Measurements from ENCODE around the gene CLEC18A.

CLEC18A gene

DNA sequence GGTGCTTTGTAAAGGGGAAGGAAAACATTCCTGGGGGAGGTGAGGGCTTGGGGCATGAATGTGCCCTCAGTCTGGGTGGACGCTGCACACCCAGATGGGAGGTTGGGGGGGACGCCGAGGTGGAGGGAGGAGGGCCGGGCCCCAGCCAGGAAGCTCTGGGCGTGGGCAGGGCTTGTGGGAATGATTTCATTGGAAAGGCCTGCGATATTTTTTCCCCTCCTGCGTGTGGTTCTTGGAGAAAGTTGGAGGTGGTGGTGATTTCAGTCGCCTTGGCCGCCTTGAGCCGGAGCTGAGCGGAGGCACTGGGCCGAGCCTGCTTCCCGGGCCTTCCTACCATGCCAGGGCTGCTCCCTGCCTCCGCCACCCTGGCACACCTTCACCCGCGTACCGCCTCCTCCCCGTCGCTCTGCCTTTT, 26.4 kb upstream of the CLEC18A start:
- no peak for ATAC-seq
- DNase-seq = no peak
- H3K4me1 Mint-ChIP-seq = no peaks in the 10 kb centered on the region
- no peaks in the 10 kb centered on the region for H3K9me3 Mint-ChIP-seq
- no peak overlapping the region for H3K4me3 Mint-ChIP-seq
- no peak overlapping the region for H3K27ac Mint-ChIP-seq
- no peaks in the 10 kb centered on the region for H3K27me3 Mint-ChIP-seq

DNA sequence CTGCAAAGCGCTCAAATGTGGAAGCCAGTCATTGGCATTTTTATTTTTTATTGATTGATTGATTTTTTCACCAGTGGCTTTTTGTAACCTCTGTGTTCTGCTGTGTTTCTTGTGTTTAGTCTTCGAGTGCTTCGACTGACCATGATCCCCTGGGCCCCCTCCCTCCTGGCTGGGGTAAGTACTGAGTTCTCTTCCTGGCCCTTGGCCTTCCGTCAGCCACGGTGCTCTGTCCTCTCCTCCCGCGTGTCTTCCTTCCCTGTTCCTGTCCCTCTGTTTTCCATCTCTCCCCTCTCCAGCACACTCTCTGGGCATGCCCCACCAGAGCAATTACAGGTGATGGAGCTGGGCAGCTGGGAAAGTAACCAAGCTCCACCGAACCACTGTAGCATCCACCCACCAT, 25.8 kb upstream of the CLEC18A start:
- peak overlapping the region in 1 of 2 donors; percentile 24 for H3K27ac Mint-ChIP-seq

GRCh38 chr16:69926241-69926640, 24.9 kb upstream of the CLEC18A start:
- Mint-ChIP-seq H3K27ac (peak overlapping the region in 1 of 2 donors; percentile 21), H3K4me1 (no peaks in the 10 kb centered on the region)

More for the DNA sequence above, 25.8 kb upstream of the CLEC18A start:
- H3K9me3 Mint-ChIP-seq = no peaks in the 10 kb centered on the region
- H3K4me3 Mint-ChIP-seq = no peak overlapping the region
- no peak for DNase-seq
- no peaks in the 10 kb centered on the region for H3K27me3 Mint-ChIP-seq
- H3K4me1 Mint-ChIP-seq = no peaks in the 10 kb centered on the region
- no peak for ATAC-seq

DNA sequence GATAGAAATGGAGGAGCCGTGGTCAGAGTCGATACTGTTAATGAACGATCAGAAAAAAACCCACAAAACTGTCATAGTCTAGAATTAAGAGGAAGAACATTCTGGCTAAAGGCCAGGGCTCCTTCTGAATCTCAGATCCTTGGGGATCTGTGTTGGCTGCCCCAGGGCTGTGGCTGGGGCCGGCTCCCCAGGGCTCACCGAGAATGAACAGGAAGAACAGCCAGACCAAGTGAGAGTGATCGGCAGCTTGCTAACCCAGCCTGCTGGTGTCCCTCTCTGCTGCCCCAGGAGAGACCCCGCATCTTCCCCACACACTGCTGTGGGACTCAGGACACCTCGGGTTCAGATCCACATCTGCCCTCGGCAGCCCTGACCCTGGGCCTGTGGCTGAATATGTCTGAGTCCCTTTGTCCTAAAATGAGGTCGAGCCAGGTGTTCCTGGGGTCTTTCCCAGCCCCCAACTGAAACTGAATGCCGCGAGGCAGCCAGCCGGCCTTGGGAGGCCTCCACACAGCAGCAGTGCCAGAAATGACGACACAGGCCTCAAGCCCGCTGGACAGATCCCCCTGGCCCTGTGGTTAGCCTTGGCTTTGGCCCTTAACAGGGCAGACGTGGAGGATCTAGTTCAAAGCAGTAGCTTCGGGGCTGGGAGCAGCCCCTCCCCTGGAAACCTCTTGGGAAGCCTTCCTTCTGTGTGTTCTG, 23.9 kb upstream of the CLEC18A start:
- H3K27me3 Mint-ChIP-seq = no peaks in the 10 kb centered on the region
- H3K4me3 Mint-ChIP-seq = no peak overlapping the region
- DNase-seq = no peak
- no peaks in the 10 kb centered on the region for H3K9me3 Mint-ChIP-seq
- H3K27ac Mint-ChIP-seq = no peak overlapping the region
- ATAC-seq = no peak
- H3K4me1 Mint-ChIP-seq = no peaks in the 10 kb centered on the region

More at GRCh38 chr16:69926241-69926640, 24.9 kb upstream of the CLEC18A start:
- Mint-ChIP-seq H3K4me3 (no peak overlapping the region), H3K27me3 (no peaks in the 10 kb centered on the region), H3K9me3 (no peaks in the 10 kb centered on the region)
- no peak for ATAC-seq
- DNase-seq = no peak

GRCh38 chr16:69928856-69929400, 22.2 kb upstream of the CLEC18A start:
- no peak for ATAC-seq
- H3K4me3 Mint-ChIP-seq = no peak overlapping the region
- H3K9me3 Mint-ChIP-seq = no peaks in the 10 kb centered on the region
- no peaks in the 10 kb centered on the region for H3K27me3 Mint-ChIP-seq
- no peak for DNase-seq
- no peaks in the 10 kb centered on the region for H3K4me1 Mint-ChIP-seq
- peak overlapping the region in 1 of 2 donors; percentile 60 for H3K27ac Mint-ChIP-seq

GRCh38 chr16:69929480-69929879, 21.7 kb upstream of the CLEC18A start:
- Mint-ChIP-seq H3K27ac (no peak overlapping the region), H3K9me3 (no peaks in the 10 kb centered on the region), H3K4me3 (no peak overlapping the region), H3K27me3 (no peaks in the 10 kb centered on the region), H3K4me1 (no peaks in the 10 kb centered on the region)
- DNase-seq (no peak), ATAC-seq (no peak)

- peak; percentile 56 for DNase-seq
Observed at GRCh38 chr16:69930117-69930776, 20.9 kb upstream of the CLEC18A start.

DNA sequence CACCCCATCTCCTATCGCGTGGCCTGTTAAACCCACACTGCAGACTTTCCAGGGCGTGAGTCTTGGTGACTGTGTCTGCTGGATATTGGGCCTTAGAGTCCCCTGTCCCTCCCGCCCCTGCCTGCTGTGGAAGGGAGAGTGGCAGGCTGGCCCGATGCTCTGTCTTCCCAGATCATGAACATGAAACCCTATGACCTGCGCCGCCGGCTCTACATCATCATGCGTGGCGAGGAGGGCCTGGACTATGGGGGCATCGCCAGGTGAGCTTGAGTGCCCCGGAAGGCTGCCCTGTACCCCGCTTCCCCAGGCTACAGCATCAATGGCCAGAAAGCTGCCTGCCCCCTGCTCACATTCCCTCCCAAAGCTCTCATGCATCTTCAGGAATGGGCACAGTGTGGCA, 19.5 kb upstream of the CLEC18A start:
- no peak for DNase-seq
- H3K27me3 Mint-ChIP-seq = no peaks in the 10 kb centered on the region
- H3K9me3 Mint-ChIP-seq = no peaks in the 10 kb centered on the region
- no peak for ATAC-seq
- H3K4me3 Mint-ChIP-seq = no peak overlapping the region
- H3K4me1 Mint-ChIP-seq = no peaks in the 10 kb centered on the region
- H3K27ac Mint-ChIP-seq = no peak overlapping the region

More at GRCh38 chr16:69930117-69930776, 20.9 kb upstream of the CLEC18A start:
- ATAC-seq = peak; percentile 86
- Mint-ChIP-seq H3K27me3 (no peaks in the 10 kb centered on the region), H3K9me3 (no peaks in the 10 kb centered on the region), H3K4me1 (no peaks in the 10 kb centered on the region), H3K4me3 (no peak overlapping the region), H3K27ac (no peak overlapping the region)

- Mint-ChIP-seq H3K4me3 (no peak overlapping the region), H3K9me3 (no peaks in the 10 kb centered on the region), H3K27me3 (no peaks in the 10 kb centered on the region), H3K4me1 (no peaks in the 10 kb centered on the region), H3K27ac (no peak overlapping the region)
- DNase-seq = no peak
- ATAC-seq = no peak
Observed at GRCh38 chr16:69932228-69932627, 18.9 kb upstream of the CLEC18A start.

- H3K9me3 Mint-ChIP-seq = no peaks in the 10 kb centered on the region
- H3K4me3 Mint-ChIP-seq = no peak overlapping the region
- peak overlapping the region in 1 of 2 donors; percentile 52 for H3K27ac Mint-ChIP-seq
- ATAC-seq (no peak), DNase-seq (no peak)
- no peaks in the 10 kb centered on the region for H3K27me3 Mint-ChIP-seq
- H3K4me1 Mint-ChIP-seq = no peaks in the 10 kb centered on the region
Observed at GRCh38 chr16:69932691-69933392, 18.3 kb upstream of the CLEC18A start.

DNA sequence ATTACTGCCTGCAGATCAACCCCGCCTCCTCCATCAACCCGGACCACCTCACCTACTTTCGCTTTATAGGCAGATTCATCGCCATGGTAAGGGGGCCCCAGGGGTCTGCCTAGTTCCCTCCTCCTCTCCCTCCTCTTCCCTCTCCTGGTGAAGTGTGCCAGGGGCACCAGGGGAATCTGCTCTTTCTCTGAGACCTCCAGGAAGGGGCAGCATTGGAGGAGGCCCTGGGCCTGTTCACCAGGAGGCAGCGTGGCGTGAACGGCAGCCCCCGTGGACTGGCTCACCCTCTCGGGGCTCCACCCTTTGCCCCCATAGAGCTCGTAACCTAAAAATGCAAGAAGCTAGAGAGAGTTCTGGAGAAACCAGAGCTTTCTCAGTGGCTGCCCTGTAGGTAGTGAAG, 17.1 kb upstream of the CLEC18A start:
- Mint-ChIP-seq H3K27ac (no peak overlapping the region), H3K27me3 (no peaks in the 10 kb centered on the region), H3K4me3 (no peak overlapping the region), H3K9me3 (no peaks in the 10 kb centered on the region), H3K4me1 (no peaks in the 10 kb centered on the region)
- ATAC-seq (no peak), DNase-seq (no peak)

DNA sequence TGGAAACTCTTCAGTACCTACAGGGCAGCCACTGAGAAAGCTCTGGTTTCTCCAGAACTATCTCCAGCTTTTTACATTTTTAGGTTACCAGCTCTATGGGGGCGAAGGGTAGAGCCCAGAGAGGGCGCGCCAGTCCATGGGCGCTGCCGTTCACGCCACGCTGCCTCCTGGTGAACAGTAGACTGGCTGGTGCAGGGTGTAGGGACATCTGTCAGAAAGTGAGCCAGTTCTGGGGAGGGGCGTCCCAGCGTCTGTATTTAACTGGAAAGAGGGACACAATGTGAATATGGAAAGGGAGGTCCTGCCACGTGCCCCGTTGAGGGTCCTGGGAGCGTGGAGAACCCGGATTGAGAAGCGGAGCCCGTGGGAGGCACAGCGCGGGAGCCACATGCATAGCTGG, 16.4 kb upstream of the CLEC18A start:
- Mint-ChIP-seq H3K4me3 (no peak overlapping the region), H3K27ac (no peak overlapping the region), H3K9me3 (no peaks in the 10 kb centered on the region), H3K4me1 (no peaks in the 10 kb centered on the region), H3K27me3 (no peaks in the 10 kb centered on the region)
- no peak for ATAC-seq
- DNase-seq = no peak

- no peaks in the 10 kb centered on the region for H3K9me3 Mint-ChIP-seq
Observed at GRCh38 chr16:69935278-69935711, 15.8 kb upstream of the CLEC18A start.

GRCh38 chr16:69935740-69936139, 15.4 kb upstream of the CLEC18A start:
- ATAC-seq (no peak), DNase-seq (no peak)
- Mint-ChIP-seq H3K27me3 (no peaks in the 10 kb centered on the region), H3K9me3 (no peaks in the 10 kb centered on the region), H3K27ac (peak overlapping the region in 1 of 2 donors; percentile 75), H3K4me1 (no peaks in the 10 kb centered on the region), H3K4me3 (no peak overlapping the region)

More at GRCh38 chr16:69935278-69935711, 15.8 kb upstream of the CLEC18A start:
- no peak overlapping the region for H3K4me3 Mint-ChIP-seq
- peak overlapping the region in 1 of 2 donors; percentile 9 for H3K27ac Mint-ChIP-seq
- DNase-seq = no peak
- peak; percentile 11 for ATAC-seq
- no peaks in the 10 kb centered on the region for H3K4me1 Mint-ChIP-seq
- no peaks in the 10 kb centered on the region for H3K27me3 Mint-ChIP-seq

GRCh38 chr16:69936252-69936651, 14.9 kb upstream of the CLEC18A start:
- Mint-ChIP-seq H3K9me3 (no peaks in the 10 kb centered on the region), H3K4me1 (no peaks in the 10 kb centered on the region), H3K27me3 (no peaks in the 10 kb centered on the region), H3K27ac (no peak overlapping the region), H3K4me3 (no peak overlapping the region)
- no peak for ATAC-seq
- DNase-seq = no peak

DNA sequence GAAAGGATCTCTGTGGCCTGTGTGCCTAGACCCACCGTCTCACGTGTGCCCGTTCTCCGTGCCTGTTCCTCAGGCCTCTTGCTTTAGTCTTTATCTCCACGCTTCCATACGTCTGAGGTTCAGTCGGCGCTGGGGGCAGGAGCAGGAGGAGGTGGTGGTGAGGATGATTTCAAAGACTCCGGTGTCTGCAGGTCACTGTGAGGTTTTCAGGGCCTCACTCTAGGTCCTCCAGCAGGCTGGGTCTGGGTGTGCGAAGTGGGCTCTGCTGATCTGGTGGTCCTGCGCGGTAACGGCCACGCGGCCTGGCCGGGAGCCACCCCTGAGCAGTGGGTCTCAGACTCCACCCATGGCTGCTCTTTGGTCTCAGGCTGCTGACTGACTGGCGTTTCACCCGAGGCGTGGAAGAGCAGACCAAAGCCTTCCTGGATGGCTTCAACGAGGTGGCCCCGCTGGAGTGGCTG, 14.4 kb upstream of the CLEC18A start:
- ATAC-seq (no peak), DNase-seq (no peak)
- H3K4me1 Mint-ChIP-seq = no peaks in the 10 kb centered on the region
- no peak overlapping the region for H3K4me3 Mint-ChIP-seq
- no peaks in the 10 kb centered on the region for H3K9me3 Mint-ChIP-seq
- H3K27ac Mint-ChIP-seq = no peak overlapping the region
- no peaks in the 10 kb centered on the region for H3K27me3 Mint-ChIP-seq

Data from stimulated activated naive CD8-positive, alpha-beta T cell treated with anti-CD3 and anti-CD28 coated beads, Interleukin-15, amount 100 ng/mL, for 72 hours (primary cell).